ENCODE measurements around the gene TIMP2. TPM values are rescaled to one million over a fixed set of nuclear protein-coding genes. Genes with fewer than 3 reads are reported as not detected.
"Not testable (repeated sequence)": the region's sequence is repeated elsewhere in the genome, so short reads cannot be mapped to it uniquely, and the experiment has no call there.

Gene TIMP2
- total and polyA plus RNA-seq, 2 experiments from 2014 or later = 20.9 to 63.3 TPM

DNA sequence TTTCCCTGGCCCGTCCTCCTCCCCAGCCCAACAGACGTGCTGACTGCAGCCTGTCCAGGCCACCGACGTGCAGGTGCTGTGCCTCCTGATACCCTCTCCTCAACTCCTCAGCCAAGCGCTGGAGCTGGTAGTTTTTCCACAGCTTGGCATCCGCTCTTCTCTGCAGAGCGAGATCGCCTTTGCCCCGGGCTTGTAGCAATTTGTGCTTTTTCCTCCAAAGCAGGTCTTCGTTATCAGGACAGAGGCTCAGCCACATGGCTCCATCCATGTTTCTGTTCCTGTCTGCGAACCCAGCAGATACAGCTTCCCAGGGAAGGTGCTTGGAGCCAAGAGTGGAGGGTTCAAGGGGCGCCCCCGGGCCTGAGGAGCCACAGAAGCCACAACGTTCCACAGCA lies 33.1 kb downstream of the TIMP2 start:
- Histone ChIP-seq H3K9me3 (ENCODE audit: low read depth) (no peaks in the 10 kb centered on the region), H3K9me2 (replicated peaks; ENCODE audit: insufficient read depth) (no peaks in the 10 kb centered on the region), H4K20me1 (ENCODE audit: insufficient read depth, poor library complexity, severe bottlenecking) (peaks cover 48% of the 10 kb centered on the region), H3K4me2 (no peak overlapping the region), H3K4me3 (no peak overlapping the region), H3K27me3 (no peaks in the 10 kb centered on the region), H3K36me3 (replicated peaks; ENCODE audit: insufficient read depth, low read depth) (no peaks in the 10 kb centered on the region), H3K27ac (no peak overlapping the region), H2AFZ (no peak overlapping the region), H3K79me2 (peaks cover 85% of the 10 kb centered on the region), H3K4me1 (ENCODE audit: insufficient read depth) (no peaks in the 10 kb centered on the region)
- no peak for TF ChIP-seq EZH2 (IDR thresholded peaks at IDR 0.05; ENCODE audit: borderline replicate concordance)
- TF ChIP-seq, protein P1, sequence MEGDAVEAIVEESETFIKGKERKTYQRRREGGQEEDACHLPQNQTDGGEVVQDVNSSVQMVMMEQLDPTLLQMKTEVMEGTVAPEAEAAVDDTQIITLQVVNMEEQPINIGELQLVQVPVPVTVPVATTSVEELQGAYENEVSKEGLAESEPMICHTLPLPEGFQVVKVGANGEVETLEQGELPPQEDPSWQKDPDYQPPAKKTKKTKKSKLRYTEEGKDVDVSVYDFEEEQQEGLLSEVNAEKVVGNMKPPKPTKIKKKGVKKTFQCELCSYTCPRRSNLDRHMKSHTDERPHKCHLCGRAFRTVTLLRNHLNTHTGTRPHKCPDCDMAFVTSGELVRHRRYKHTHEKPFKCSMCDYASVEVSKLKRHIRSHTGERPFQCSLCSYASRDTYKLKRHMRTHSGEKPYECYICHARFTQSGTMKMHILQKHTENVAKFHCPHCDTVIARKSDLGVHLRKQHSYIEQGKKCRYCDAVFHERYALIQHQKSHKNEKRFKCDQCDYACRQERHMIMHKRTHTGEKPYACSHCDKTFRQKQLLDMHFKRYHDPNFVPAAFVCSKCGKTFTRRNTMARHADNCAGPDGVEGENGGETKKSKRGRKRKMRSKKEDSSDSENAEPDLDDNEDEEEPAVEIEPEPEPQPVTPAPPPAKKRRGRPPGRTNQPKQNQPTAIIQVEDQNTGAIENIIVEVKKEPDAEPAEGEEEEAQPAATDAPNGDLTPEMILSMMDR (IDR thresholded peaks at IDR 0.05; ENCODE audit: poor library complexity) = no peak
- no peak for TF ChIP-seq EZH2phosphoT487 (IDR thresholded peaks at IDR 0.05; ENCODE audit: low read depth, severe bottlenecking, unreplicated experiment)
- no peak for DNase-seq (ENCODE audit: low spot score)
- WGBS (ENCODE audit: low lambda C conversion rate, missing lambda C conversion rate) = 91% methylated on average over 14 of the region's 14 CpGs

DNA sequence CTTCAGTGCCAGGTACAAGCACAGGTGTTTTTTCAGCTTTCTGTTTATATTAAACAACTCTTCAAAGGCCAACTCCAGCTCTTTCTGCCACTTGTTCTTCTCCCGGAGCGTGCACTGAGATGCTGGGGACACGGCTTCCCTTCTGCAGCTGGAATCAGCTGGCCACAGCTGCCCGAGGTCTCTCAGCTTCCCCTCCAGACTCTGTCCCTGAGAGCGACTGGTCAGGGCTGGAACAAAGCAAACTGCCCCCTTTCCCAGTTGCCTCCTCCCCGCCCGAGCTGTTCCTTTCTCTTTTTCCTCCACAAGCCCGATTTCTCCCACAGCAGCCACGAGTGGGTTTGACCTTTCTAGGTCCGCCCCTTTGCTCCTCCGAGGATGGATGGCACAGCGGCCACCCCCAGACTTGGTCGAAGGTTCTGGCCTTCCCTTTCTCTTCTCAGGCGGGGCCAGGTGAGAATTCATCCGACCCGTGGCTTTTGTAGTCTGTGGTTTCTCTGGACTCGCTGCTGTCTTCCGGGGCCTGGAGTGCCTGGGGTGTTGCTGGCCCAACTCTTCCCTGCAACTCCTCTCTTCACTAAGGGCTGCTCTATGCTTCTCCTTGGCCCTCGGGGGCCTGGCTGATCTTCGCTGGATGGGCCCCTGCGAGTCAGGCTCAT lies 33.7 kb downstream of the TIMP2 start:
- Histone ChIP-seq H3K9me2 (replicated peaks; ENCODE audit: insufficient read depth) (no peaks in the 10 kb centered on the region), H4K20me1 (ENCODE audit: insufficient read depth, poor library complexity, severe bottlenecking) (peaks cover 43% of the 10 kb centered on the region), H3K4me2 (no peak overlapping the region), H3K9me3 (ENCODE audit: low read depth) (no peaks in the 10 kb centered on the region), H3K36me3 (replicated peaks; ENCODE audit: insufficient read depth, low read depth) (no peaks in the 10 kb centered on the region), H3K79me2 (peaks cover 86% of the 10 kb centered on the region), H3K4me3 (no peak overlapping the region), H3K27ac (no peak overlapping the region), H3K4me1 (ENCODE audit: insufficient read depth) (no peaks in the 10 kb centered on the region), H2AFZ (no peak overlapping the region), H3K27me3 (no peaks in the 10 kb centered on the region)
- DNase-seq (ENCODE audit: low spot score) = no peak
- WGBS (ENCODE audit: low lambda C conversion rate, missing lambda C conversion rate) = 90% methylated on average over 21 of the region's 21 CpGs
- TF ChIP-seq, protein P1 (IDR thresholded peaks at IDR 0.05; ENCODE audit: poor library complexity) = no peak
- TF ChIP-seq EZH2 (IDR thresholded peaks at IDR 0.05; ENCODE audit: borderline replicate concordance) (no peak), EZH2phosphoT487 (IDR thresholded peaks at IDR 0.05; ENCODE audit: low read depth, severe bottlenecking, unreplicated experiment) (no peak)

DNA sequence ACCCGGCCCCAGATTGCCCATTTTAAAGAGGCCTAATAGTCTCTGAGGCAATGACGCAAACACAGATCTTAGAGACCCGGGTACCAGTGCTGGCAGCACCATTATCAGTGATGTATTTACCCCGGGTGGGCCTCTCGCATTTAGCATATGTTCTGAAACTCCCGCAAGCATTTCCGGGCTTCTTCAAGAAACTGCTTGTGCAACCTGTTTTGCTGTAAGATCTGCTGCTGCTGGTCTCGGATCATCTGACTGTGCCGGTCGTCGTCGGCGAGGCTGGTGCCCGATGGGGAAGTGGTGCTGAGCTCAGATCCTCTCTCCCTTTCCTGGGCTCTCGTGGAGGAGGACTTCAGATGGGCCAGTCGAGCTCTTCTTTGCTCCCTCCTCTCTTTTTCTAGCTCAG lies 34.7 kb downstream of the TIMP2 start:
- DNase-seq (ENCODE audit: low spot score) = no peak
- H4K20me1 ChIP-seq (ENCODE audit: insufficient read depth, poor library complexity, severe bottlenecking) = peaks cover 34% of the 10 kb centered on the region

DNA sequence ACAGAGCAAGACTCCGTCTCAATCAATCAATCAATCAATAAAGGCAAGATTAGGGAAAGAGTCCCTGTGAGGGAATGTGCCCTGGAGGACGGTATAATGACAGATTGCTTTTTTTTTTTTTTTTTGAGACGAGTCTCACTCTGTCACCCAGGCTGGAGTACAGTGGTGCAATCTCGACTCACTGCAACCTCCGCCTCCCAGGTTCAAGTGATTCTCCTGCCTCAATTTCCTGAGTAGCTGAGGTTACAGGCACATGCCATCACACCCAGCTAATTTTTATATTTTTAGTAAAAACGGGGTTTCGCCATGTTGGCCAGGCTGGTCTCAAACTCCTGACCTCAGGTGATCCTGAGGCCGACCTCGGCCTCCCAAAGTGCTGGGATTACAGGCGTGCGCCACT lies 35.1 kb downstream of the TIMP2 start:
- not testable (repeated sequence) for H3K4me3 ChIP-seq; H2AFZ ChIP-seq; H3K4me2 ChIP-seq; DNase-seq (ENCODE audit: low spot score); H3K36me3 ChIP-seq (replicated peaks; ENCODE audit: insufficient read depth, low read depth); H3K4me1 ChIP-seq (ENCODE audit: insufficient read depth); H3K9me3 ChIP-seq (ENCODE audit: low read depth); H3K27ac ChIP-seq; H3K9me2 ChIP-seq (replicated peaks; ENCODE audit: insufficient read depth); H3K27me3 ChIP-seq
- WGBS (ENCODE audit: low lambda C conversion rate, missing lambda C conversion rate) = 95% methylated on average over 11 of the region's 11 CpGs
- Histone ChIP-seq H3K79me2 (peaks cover 86% of the 10 kb centered on the region), H4K20me1 (ENCODE audit: insufficient read depth, poor library complexity, severe bottlenecking) (peaks cover 31% of the 10 kb centered on the region)

More for the DNA sequence above, 34.7 kb downstream of the TIMP2 start:
- Histone ChIP-seq H3K4me2 (no peak overlapping the region), H2AFZ (no peak overlapping the region), H3K9me3 (ENCODE audit: low read depth) (no peaks in the 10 kb centered on the region), H3K4me3 (no peak overlapping the region), H3K27ac (peak overlapping the region; percentile 60), H3K4me1 (ENCODE audit: insufficient read depth) (no peaks in the 10 kb centered on the region), H3K36me3 (replicated peaks; ENCODE audit: insufficient read depth, low read depth) (no peaks in the 10 kb centered on the region), H3K9me2 (replicated peaks; ENCODE audit: insufficient read depth) (no peaks in the 10 kb centered on the region), H3K27me3 (no peaks in the 10 kb centered on the region), H3K79me2 (peaks cover 86% of the 10 kb centered on the region)
- 88% methylated on average over 16 of the region's 16 CpGs for WGBS (ENCODE audit: low lambda C conversion rate, missing lambda C conversion rate)
- no peak for TF ChIP-seq EZH2phosphoT487 (IDR thresholded peaks at IDR 0.05; ENCODE audit: low read depth, severe bottlenecking, unreplicated experiment)
- TF ChIP-seq, protein P1 (IDR thresholded peaks at IDR 0.05; ENCODE audit: poor library complexity) = no peak
- no peak for TF ChIP-seq EZH2 (IDR thresholded peaks at IDR 0.05; ENCODE audit: borderline replicate concordance)
